Vagina (tissue), 2 donors: ENCODE results near the gene AHNAK2.

ENCODE experiments used
- POLR2A ChIP-seq, 2 donors: fragments of 450-650 bp; IDR thresholded peaks; one replicate each; pipeline ENCODE4 v1.6.1; 2017; ENCODE audit warnings: antibody characterized with exemption in 2 of 2, mild to moderate bottlenecking in 2 of 2, moderate library complexity in 2 of 2
- TF ChIP-seq, protein P1 (sequence below), 3 experiments: fragments of 450-650 bp in 2 of 3; fragments of 200-600 bp in 1 of 3; sonication (generic) in 1 of 3; IDR thresholded peaks; one replicate each; pipeline ENCODE4 v1.5.1; 2017 to 2019; ENCODE audit warnings: antibody characterized with exemption in 3 of 3, mild to moderate bottlenecking in 2 of 3, moderate library complexity in 2 of 3

DNA sequence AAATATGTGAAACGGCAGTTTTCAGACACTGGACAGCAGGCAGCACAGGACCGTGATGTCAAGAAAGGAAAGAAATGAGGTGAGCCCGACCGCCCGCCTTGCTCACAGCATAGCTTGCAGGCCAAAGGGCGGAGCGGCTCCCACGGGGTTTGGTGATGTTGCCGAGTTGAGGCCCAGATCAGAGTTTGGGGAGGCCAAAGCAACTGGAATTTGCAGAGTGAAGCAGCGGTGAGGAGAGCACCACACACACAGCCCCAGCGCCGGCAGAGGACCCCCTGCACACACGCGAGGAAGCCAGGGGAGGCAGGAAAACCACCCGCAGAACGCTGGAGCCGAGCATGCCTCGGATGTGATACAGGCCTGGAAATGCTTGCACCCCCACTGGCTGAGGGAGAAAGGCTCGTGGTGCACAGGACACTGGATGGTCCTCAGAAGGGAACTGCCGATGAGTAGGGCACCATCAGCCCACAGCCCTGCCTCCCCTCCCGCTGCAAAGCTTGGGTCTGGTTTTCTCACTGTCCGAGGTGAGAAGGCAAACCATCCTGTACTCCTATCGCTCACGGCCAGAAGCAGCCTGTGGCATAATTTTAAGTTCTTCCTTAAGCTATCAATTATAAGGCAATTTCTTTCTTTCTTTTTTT, 79.2 kb downstream of the AHNAK2 start:
- no peak for TF ChIP-seq POLR2A (IDR thresholded peaks at IDR 0.05)
- TF ChIP-seq, protein P1, sequence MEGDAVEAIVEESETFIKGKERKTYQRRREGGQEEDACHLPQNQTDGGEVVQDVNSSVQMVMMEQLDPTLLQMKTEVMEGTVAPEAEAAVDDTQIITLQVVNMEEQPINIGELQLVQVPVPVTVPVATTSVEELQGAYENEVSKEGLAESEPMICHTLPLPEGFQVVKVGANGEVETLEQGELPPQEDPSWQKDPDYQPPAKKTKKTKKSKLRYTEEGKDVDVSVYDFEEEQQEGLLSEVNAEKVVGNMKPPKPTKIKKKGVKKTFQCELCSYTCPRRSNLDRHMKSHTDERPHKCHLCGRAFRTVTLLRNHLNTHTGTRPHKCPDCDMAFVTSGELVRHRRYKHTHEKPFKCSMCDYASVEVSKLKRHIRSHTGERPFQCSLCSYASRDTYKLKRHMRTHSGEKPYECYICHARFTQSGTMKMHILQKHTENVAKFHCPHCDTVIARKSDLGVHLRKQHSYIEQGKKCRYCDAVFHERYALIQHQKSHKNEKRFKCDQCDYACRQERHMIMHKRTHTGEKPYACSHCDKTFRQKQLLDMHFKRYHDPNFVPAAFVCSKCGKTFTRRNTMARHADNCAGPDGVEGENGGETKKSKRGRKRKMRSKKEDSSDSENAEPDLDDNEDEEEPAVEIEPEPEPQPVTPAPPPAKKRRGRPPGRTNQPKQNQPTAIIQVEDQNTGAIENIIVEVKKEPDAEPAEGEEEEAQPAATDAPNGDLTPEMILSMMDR (IDR thresholded peaks at IDR 0.05), result no peak
